NB4 (cell line): ENCODE results near the gene ITPR3.

Experiments
- CTCF ChIP-seq: IDR thresholded peaks from one replicate; pipeline ENCODE4 v1.5.1; 2012; ENCODE audit warnings: low read depth, low read length
- MAX ChIP-seq: IDR thresholded peaks from 2 replicates; pipeline ENCODE4 v1.6.1; 2011; ENCODE audit warnings: low read depth, low read length
- MYC ChIP-seq: IDR thresholded peaks from 2 replicates; pipeline ENCODE4 v1.6.1; 2011; ENCODE audit warnings: low read depth, low read length
- POLR2A ChIP-seq: IDR thresholded peaks from 2 replicates; pipeline ENCODE4 v1.6.1; 2011; ENCODE audit warnings: mild to moderate bottlenecking; ENCODE audit not compliant: insufficient read length; ENCODE audit errors: extremely low read depth

- TF ChIP-seq POLR2A (no peak), CTCF (no peak), MAX (no peak), MYC (no peak)
These were observed 12.0 kb downstream of the ITPR3 start for GRCh38 chr6:33633084-33633461.
